CD4-positive, CD25-positive, alpha-beta regulatory T cell (primary cell): ENCODE data around the gene UFM1. TPM values are rescaled to one million over a fixed set of nuclear protein-coding genes. Genes with fewer than 3 reads are reported as not detected.
"Not testable (repeated sequence)": the region's sequence is repeated elsewhere in the genome, so short reads cannot be mapped to it uniquely, and the experiment has no call there.

Source experiments
- ATAC-seq, 2 donors: fragments of 150-1000 bp; cut with Tn5 transposase; one replicate each; pipeline ENCODE4 v1.10.0; 2021; ENCODE audit warnings: low read depth in 2 of 2, moderate number of reproducible peaks in 2 of 2, moderate library complexity in 1 of 2
- DNase-seq, 3 donors: peaks; one replicate each; pipeline versions ENCODE4 v3.0.0 to v3.0.0-alpha.2; 2012 to 2022; ENCODE audit warnings: mixed read lengths in 1 of 3
- H3K27ac ChIP-seq: one replicate; pipeline ENCODE4 v1.7.0; 2013; ENCODE audit warnings: mild to moderate bottlenecking, low read length; ENCODE audit not compliant: insufficient read depth, poor library complexity, severe bottlenecking
- H3K27me3 ChIP-seq: one replicate; pipeline ENCODE4 v1.7.0; 2013; ENCODE audit warnings: low read length; ENCODE audit not compliant: control insufficient read depth, insufficient read depth
- H3K36me3 ChIP-seq: one replicate; pipeline ENCODE4 v1.7.0; 2013; ENCODE audit warnings: mild to moderate bottlenecking, low read length, moderate library complexity; ENCODE audit not compliant: control insufficient read depth, insufficient read depth
- H3K4me1 ChIP-seq: 2 replicates; pipeline ENCODE4 v1.7.0; 2013; ENCODE audit warnings: mild to moderate bottlenecking, low read length; ENCODE audit not compliant: insufficient read depth, control insufficient read depth, poor library complexity, severe bottlenecking
- H3K4me3 ChIP-seq: one replicate; pipeline ENCODE4 v1.7.0; 2013; ENCODE audit warnings: low read depth, mild to moderate bottlenecking, low read length, moderate library complexity
- H3K9me3 ChIP-seq, 2 experiments: 1 replicate in 1 of 2; 2 replicates in 1 of 2; pipeline ENCODE4 v1.7.0; 2013; ENCODE audit warnings: low read length in 2 of 2, mild to moderate bottlenecking in 1 of 2, moderate library complexity in 1 of 2; ENCODE audit not compliant: control insufficient read depth in 2 of 2
- H3K27ac Mint-ChIP-seq, 3 donors: one replicate each; pipeline ENCODE4 v1.8.0; 2020 to 2022; ENCODE audit warnings: mild to moderate bottlenecking in 3 of 3, mixed read lengths in 3 of 3, moderate library complexity in 2 of 3
- H3K27me3 Mint-ChIP-seq: one replicate; pipeline ENCODE4 v1.8.0; 2022; ENCODE audit warnings: mild to moderate bottlenecking, mixed read lengths
- H3K36me3 Mint-ChIP-seq: one replicate; pipeline ENCODE4 v1.8.0; 2020; ENCODE audit warnings: mixed read lengths
- H3K4me1 Mint-ChIP-seq, 4 donors: one replicate each; pipeline ENCODE4 v1.8.0; 2020 to 2022; ENCODE audit warnings: mixed read lengths in 4 of 4, mild to moderate bottlenecking in 1 of 4
- H3K4me3 Mint-ChIP-seq, 4 donors: one replicate each; pipeline ENCODE4 v1.8.0; 2020 to 2022; ENCODE audit warnings: mild to moderate bottlenecking in 4 of 4, mixed read lengths in 4 of 4, moderate library complexity in 3 of 4
- H3K9me3 Mint-ChIP-seq, 7 donors: one replicate each; pipeline ENCODE4 v1.8.0; 2020 to 2022; ENCODE audit warnings: mixed read lengths in 7 of 7, mild to moderate bottlenecking in 3 of 7, moderate library complexity in 2 of 7
- polyA plus RNA-seq, 4 donors: library from polyadenylated mRNA; unstranded; fragments of 300-500 nt; fragmentation: Illumina TruSeq; gene quantifications; one replicate each; pipeline ENCODE4 v1.2.3, GENCODE V29; 2021
- total RNA-seq: library from RNA; stranded (reverse); gene quantifications from one replicate; pipeline ENCODE4 v1.2.3, GENCODE V29; 2022

The UFM1 gene
- total and polyA plus RNA-seq, 5 donors from 2014 or later = 45.9 to 65.5 (median 48.1) TPM

DNA sequence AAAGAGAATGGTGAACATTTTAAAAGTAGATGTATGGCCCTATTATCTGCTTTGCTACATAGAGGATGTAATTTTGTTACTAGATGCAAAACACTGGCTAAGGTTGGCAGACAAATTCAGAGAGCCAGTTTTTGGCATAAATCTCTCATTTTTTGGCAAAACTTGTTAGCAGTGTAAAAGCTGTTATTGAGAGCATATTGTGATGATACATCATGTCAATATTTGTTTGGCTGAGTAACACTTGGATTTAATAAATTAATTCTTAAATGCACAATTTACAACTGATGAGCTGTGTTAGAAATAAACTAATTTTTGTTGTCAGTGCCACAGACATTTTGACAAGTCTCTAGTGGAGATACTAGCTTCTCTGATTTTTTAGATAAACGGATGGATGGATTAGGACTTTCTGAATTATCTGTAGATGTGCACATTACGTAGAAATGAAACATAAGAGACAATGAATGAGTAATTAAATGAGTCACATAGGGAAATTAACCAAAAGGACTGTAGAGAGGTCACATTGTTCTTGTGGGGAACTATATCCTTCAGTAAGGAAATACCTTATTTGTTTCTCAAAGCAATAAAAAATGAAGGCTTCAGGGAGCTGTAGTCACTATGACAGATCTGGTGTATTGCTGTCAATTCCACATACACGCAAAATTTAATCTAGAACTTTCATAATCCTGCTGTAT is 17.4 kb downstream of the UFM1 start:
- Histone ChIP-seq H3K27me3 (no peaks in the 10 kb centered on the region), H3K27ac (no peak overlapping the region), H3K4me1 (no peaks in the 10 kb centered on the region), H3K36me3 (peaks cover 13% of the 10 kb centered on the region), H3K9me3 (no peaks in the 10 kb centered on the region), H3K4me3 (no peak overlapping the region)
- ATAC-seq = no peak
- peaks cover 5% of the 10 kb centered on the region for H3K36me3 Mint-ChIP-seq
- no peak for DNase-seq
- peaks cover 0 to 5% (median 0%) of the 10 kb centered on the region in 4 donors for H3K4me1 Mint-ChIP-seq
- no peak overlapping the region for H3K27ac Mint-ChIP-seq
- H3K27me3 Mint-ChIP-seq = peaks cover 8% of the 10 kb centered on the region
- H3K9me3 Mint-ChIP-seq = peaks cover 0 to 2% (median 0%) of the 10 kb centered on the region in 7 donors
- no peak overlapping the region for H3K4me3 Mint-ChIP-seq

- Mint-ChIP-seq H3K4me1 (peaks cover 0 to 5% (median 0%) of the 10 kb centered on the region in 4 donors), H3K27me3 (peaks cover 13% of the 10 kb centered on the region), H3K36me3 (no peaks in the 10 kb centered on the region)
Measured at GRCh38 chr13:38369058-38369457, 19.4 kb downstream of the UFM1 start.

GRCh38 chr13:38370096-38370495 is 20.4 kb downstream of the UFM1 start:
- H3K27ac ChIP-seq, H3K27ac Mint-ChIP-seq, H3K4me1 ChIP-seq, H3K9me3 ChIP-seq, ATAC-seq, H3K27me3 ChIP-seq, H3K4me3 Mint-ChIP-seq, H3K4me1 Mint-ChIP-seq, H3K36me3 Mint-ChIP-seq, H3K9me3 Mint-ChIP-seq, H3K36me3 ChIP-seq, DNase-seq, H3K4me3 ChIP-seq: not testable (repeated sequence)
- peaks cover 19% of the 10 kb centered on the region for H3K27me3 Mint-ChIP-seq

More at GRCh38 chr13:38369058-38369457, 19.4 kb downstream of the UFM1 start:
- Histone ChIP-seq H3K4me1 (no peaks in the 10 kb centered on the region), H3K27me3 (no peaks in the 10 kb centered on the region), H3K4me3 (no peak overlapping the region), H3K27ac (no peak overlapping the region), H3K9me3 (no peaks in the 10 kb centered on the region), H3K36me3 (no peaks in the 10 kb centered on the region)
- Mint-ChIP-seq H3K27ac (no peak overlapping the region), H3K9me3 (peaks cover 0 to 8% (median 3%) of the 10 kb centered on the region in 7 donors), H3K4me3 (no peak overlapping the region)
- no peak for ATAC-seq
- no peak for DNase-seq

DNA sequence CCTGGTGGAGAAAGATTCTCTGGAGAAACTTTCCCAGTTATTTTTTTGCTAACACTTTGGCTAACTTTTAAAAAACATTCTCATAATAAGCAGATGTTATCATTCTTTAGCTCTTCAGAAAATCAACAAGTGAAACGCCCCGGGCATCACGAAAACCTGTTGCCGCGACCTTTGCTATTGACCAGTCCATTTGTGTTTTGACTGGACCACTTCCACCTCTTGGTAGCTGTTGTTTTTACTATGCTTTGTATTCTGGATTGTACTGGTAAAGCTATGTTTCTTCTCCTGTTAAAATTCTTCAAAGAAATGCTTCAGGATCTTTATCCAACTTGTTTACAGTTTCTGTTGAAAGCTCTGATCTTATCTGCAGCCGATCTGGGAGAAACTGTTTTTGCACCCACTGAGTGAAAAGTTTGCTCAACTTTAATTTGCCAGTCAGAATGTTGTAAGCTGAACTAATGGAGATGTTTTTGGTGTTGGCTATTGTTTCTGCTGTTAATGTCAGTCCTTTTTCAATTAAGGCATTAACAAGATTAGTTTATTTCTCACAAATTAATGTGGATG is 23.3 kb downstream of the UFM1 start:
- no peak for DNase-seq
- H3K27me3 Mint-ChIP-seq = peaks cover 21% of the 10 kb centered on the region
- peaks cover 0 to 8% (median 4%) of the 10 kb centered on the region in 7 donors for H3K9me3 Mint-ChIP-seq
- no peak overlapping the region for H3K27ac Mint-ChIP-seq
- Histone ChIP-seq H3K4me3 (no peak overlapping the region), H3K36me3 (no peaks in the 10 kb centered on the region), H3K9me3 (no peaks in the 10 kb centered on the region), H3K27me3 (no peaks in the 10 kb centered on the region), H3K4me1 (no peaks in the 10 kb centered on the region), H3K27ac (no peak overlapping the region)
- no peak for ATAC-seq
- no peak overlapping the region for H3K4me3 Mint-ChIP-seq
- no peaks in the 10 kb centered on the region for H3K4me1 Mint-ChIP-seq
- no peaks in the 10 kb centered on the region for H3K36me3 Mint-ChIP-seq

DNA sequence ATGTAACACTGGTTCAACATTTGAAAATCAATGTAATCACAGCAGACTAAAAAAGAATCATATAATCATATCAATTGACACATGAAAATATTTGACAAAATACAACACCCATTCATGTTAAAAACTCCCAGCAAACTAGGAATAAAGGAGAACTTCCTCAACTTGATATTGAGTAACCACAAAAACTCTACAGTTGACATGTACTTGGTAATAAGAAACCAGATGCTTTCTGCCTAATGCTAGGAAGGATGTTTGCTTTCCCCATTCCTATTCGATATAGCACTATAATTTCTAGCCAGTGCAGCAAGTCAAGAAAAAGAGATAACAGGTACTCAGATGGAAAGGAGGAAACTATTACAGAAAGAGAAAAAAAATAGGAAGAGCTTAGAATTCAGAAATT is 26.9 kb downstream of the UFM1 start:
- H3K4me1 Mint-ChIP-seq = no peaks in the 10 kb centered on the region
- DNase-seq = no peak
- ATAC-seq = no peak
- H3K36me3 Mint-ChIP-seq = no peaks in the 10 kb centered on the region
- no peak overlapping the region for H3K4me3 Mint-ChIP-seq
- H3K27ac Mint-ChIP-seq = no peak overlapping the region
- no peak overlapping the region for H3K27ac ChIP-seq
- H3K4me1 ChIP-seq = no peaks in the 10 kb centered on the region
- peaks cover 0 to 8% (median 4%) of the 10 kb centered on the region in 7 donors for H3K9me3 Mint-ChIP-seq
- H3K36me3 ChIP-seq = no peaks in the 10 kb centered on the region
- H3K27me3 Mint-ChIP-seq = peaks cover 14% of the 10 kb centered on the region
- H3K27me3 ChIP-seq = no peaks in the 10 kb centered on the region
- no peaks in the 10 kb centered on the region for H3K9me3 ChIP-seq
- no peak overlapping the region for H3K4me3 ChIP-seq

DNA sequence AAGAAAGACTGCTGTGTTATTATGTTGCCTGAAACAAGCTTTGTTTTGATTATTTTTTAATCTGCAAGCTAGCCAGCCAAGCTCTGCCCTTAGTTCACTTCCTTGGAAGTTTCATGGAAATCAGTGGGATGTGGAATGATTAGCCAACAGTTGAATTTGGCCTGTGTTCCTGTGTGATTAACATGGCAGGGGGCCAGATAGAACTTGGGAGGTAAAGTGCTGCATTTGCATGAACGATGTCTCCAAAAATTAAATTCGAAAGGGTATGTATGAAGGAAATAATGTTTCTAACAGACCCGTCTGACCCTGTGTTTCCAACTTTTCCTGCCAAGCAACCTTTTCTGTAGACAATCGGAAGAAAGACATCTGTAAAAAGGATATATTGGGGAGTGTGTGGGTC is 32.2 kb downstream of the UFM1 start:
- Mint-ChIP-seq H3K27ac (no peak overlapping the region), H3K4me3 (no peak overlapping the region), H3K4me1 (no peaks in the 10 kb centered on the region), H3K9me3 (no peaks in the 10 kb centered on the region), H3K36me3 (no peaks in the 10 kb centered on the region), H3K27me3 (no peaks in the 10 kb centered on the region)
- ATAC-seq (no peak), DNase-seq (no peak)
- Histone ChIP-seq H3K36me3 (no peaks in the 10 kb centered on the region), H3K4me1 (no peaks in the 10 kb centered on the region), H3K27ac (no peak overlapping the region), H3K9me3 (no peaks in the 10 kb centered on the region), H3K27me3 (no peaks in the 10 kb centered on the region), H3K4me3 (no peak overlapping the region)

DNA sequence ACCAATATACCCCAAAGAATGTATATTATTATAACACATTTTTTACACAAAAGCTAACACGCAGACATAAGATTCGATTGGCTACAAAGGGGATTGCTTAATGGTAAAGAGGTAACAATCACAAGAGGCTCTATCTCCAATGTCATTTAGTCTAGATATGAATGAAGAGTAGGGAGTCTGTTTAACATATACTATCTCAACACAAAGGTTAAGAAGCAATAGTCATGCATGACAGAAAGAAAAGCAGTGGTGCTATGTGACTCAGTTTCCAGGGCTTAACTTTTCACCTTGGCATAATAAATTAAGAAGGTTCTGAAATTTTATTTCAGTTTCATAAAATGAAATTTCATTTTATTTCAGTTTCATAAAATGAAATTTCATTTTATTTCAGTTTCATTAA is 33.3 kb downstream of the UFM1 start:
- H3K27me3 Mint-ChIP-seq = no peaks in the 10 kb centered on the region

GRCh38 chr13:38384171-38384570 is 34.5 kb downstream of the UFM1 start:
- no peak overlapping the region for H3K4me3 ChIP-seq
- Mint-ChIP-seq H3K9me3 (no peaks in the 10 kb centered on the region), H3K4me3 (no peak overlapping the region), H3K27me3 (no peaks in the 10 kb centered on the region), H3K27ac (no peak overlapping the region), H3K36me3 (no peaks in the 10 kb centered on the region), H3K4me1 (no peaks in the 10 kb centered on the region)
- no peaks in the 10 kb centered on the region for H3K27me3 ChIP-seq
- H3K27ac ChIP-seq = no peak overlapping the region
- H3K36me3 ChIP-seq = no peaks in the 10 kb centered on the region
- DNase-seq = no peak
- H3K4me1 ChIP-seq = no peaks in the 10 kb centered on the region
- no peaks in the 10 kb centered on the region for H3K9me3 ChIP-seq
- ATAC-seq = no peak

More for the DNA sequence above, 33.3 kb downstream of the UFM1 start:
- Mint-ChIP-seq H3K9me3 (no peaks in the 10 kb centered on the region), H3K4me1 (no peaks in the 10 kb centered on the region), H3K27ac (no peak overlapping the region), H3K36me3 (no peaks in the 10 kb centered on the region), H3K4me3 (no peak overlapping the region)
- ATAC-seq (no peak), DNase-seq (no peak)
- Histone ChIP-seq H3K36me3 (no peaks in the 10 kb centered on the region), H3K9me3 (no peaks in the 10 kb centered on the region), H3K4me1 (no peaks in the 10 kb centered on the region), H3K27ac (no peak overlapping the region), H3K27me3 (no peaks in the 10 kb centered on the region), H3K4me3 (no peak overlapping the region)
